ENCODE results near the gene PPP3R1.

The PPP3R1 gene

GRCh38 chr2:68253219-68254068, 1.1 kb upstream of the PPP3R1 start:
- peak; percentile 22 for DNase-seq

GRCh38 chr2:68251855-68252399, 405 bp downstream of the PPP3R1 start:
- DNase-seq = peak; percentile 23

DNA sequence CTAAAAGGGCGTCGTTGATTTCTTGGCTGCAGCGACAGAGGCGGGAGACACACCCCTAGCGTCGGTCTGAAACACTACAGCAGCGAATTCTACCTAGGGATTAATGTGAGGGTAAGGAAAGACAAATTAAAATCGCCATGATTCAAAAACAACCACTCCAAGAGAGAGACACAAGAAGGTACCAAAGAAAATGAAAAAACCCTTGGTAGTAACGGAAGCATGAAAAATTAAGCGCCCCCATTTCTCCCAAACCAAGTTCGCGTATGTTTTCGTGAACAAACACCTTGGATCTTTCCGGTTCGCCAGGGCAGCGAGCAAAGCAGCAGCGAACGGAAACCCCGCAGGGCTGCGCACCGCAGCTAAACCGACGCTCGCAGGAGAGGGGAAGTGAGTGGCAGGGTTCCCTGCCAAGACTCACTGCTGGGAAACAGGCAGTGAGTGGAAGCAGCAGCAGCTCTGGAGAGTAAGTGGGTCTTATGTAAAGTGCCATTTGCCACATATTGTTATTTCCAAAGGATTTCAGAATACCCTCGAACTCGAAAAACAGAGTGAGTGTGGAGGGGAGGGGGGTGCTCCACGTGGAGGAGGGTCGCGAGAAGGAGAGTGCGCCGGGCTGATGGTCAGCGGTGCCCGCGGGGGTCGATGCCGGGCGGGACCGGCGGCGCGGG, 1.0 kb downstream of the PPP3R1 start:
- DNase-seq = peak; percentile 81

GRCh38 chr2:68250652-68251186, 1.6 kb downstream of the PPP3R1 start:
- no peak for DNase-seq

GRCh38 chr2:68250196-68250595, 2.1 kb downstream of the PPP3R1 start:
- peak; percentile 37 for DNase-seq

DNA sequence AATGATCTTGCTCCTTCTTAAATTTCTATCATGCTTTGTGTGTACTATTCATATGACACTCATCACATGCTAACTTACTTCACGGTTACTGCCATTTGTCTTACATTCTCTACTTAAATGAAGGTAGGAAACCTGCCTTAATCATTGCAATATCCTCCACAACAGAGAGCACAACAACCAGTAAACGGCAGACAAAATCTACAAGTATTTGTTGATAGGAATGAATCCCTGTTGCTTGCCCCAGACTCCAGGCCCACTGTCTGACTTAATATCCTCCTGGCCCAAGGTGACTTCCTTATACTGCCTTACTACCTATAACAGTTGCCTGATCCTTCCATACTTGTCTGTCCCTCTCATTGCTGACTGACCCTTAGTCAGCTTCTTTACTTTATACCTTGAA, 3.5 kb downstream of the PPP3R1 start:
- DNase-seq = no peak

DNA sequence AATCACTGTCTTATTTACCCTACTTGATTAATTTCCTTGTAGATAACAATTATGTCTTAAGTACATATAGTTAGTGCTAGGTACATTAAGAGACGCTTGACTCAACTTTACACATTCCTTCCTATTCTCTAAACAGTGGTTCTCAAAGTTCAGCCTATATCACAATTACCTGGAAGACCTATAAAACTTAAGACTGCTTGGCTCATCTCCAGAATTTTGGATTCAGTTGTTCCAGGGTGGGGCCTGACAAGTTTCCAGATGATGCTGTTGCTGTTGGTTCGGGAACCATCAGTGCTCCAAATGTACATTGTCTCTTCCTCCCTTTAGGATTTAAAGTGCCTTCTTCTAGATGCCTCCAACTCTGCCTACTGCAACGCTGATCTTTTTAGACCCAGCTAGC, 4.0 kb downstream of the PPP3R1 start:
- no peak for DNase-seq

- no peak for DNase-seq
These were observed 5.9 kb downstream of the PPP3R1 start for GRCh38 chr2:68246396-68246795.

DNA sequence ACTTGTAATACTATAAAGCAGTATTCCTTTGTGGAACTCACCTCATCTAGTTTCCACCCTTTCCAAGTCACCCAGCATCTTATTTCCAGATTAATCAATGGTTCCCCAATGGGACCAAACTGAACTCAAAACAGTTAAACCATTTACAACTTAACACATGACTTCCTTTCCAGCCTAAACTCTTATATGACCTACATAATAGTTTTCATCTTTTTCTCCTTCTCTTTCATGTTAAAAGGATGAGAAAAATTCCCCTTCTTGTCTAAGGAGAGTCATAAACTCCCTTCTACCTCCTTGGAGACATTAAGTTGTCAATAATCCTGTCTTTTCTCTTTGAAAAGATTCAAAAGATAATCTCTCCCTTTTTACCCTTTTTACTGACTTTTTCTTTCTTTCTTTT, 6.7 kb downstream of the PPP3R1 start:
- DNase-seq = no peak

- no peak for DNase-seq
These were observed 7.3 kb downstream of the PPP3R1 start for GRCh38 chr2:68245066-68245465.

DNA sequence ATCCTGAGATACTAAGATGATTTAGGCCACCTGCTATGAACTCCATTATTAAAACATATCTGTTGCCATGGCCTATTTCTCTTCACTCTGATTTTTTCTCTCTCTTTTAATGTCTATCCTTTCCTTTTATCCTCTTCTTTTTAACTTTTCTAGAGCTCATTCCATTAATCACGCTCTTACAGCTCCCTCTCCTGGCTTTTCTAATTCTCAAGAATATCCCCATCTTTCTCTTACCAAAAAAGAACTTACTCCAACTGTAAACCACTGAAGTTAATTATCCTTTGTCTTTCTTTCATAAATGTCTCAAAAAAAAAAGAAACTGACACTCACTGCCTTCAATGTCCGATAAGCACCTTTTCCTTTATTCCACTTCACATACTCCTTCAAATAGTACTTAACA, 7.9 kb downstream of the PPP3R1 start:
- no peak for DNase-seq

DNA sequence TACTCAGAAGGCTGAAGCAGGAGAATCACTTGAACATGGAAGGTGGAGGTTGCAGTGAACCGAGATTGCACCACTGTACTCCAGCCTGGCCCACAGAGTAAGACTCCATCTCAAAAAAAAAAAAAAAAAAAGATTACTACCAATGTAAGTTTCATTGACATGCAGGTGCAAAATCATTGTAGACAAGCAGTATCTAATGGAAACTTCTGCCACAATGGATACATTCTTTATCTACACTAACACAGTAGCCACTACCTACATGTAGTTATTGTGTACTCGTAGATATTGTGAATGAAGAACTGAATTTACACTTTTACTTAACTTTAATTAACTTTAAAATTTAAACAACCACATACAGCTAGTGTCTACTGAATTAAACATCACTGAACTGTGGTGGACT, 10.6 kb downstream of the PPP3R1 start:
- DNase-seq = no peak

DNA sequence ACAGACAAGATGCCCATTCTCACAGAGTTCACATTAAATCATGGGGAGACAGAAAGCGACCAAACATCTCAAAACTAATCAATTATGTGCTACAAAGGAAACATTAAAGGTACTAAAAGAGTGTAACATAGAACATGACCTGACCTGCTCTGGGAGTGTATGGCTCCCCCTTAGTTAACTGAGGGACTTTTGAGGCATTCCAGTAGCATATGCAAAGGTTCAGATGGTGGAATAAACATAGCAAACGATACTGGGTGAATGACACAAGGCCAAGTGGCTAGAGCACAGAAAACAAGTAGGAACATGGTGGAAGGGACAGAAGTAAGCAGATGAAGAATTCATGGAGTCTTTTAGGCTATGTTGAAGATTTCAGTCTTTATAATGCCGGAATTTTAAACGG, 11.9 kb downstream of the PPP3R1 start:
- no peak for DNase-seq

- no peak for DNase-seq
These were observed 13.1 kb downstream of the PPP3R1 start for GRCh38 chr2:68238955-68239822.

GRCh38 chr2:68237976-68238580, 14.3 kb downstream of the PPP3R1 start:
- no peak for DNase-seq

DNA sequence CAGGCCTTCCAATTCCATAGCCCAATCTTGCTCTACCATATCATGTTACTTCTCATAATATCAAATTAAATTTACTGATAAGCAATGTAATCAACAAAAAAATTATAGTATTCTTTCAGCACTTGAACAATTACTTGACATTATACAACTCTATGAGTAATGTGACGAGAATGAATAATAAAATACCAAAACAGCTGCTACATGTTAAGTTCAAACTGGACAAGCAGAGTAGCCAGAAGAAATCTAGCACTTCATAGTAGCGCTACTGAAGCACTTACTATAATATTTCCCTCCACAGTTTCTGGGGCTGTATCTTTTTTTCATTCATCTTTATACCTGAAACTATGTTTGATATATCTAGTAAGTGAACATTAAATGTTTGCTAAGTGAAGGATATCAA, 14.9 kb downstream of the PPP3R1 start:
- no peak for DNase-seq

- no peak for DNase-seq
These were observed 15.5 kb downstream of the PPP3R1 start for GRCh38 chr2:68236876-68237275.

GRCh38 chr2:68236103-68236734, 16.1 kb downstream of the PPP3R1 start:
- no peak for DNase-seq

GRCh38 chr2:68235090-68235489, 17.2 kb downstream of the PPP3R1 start:
- no peak for DNase-seq

DNA sequence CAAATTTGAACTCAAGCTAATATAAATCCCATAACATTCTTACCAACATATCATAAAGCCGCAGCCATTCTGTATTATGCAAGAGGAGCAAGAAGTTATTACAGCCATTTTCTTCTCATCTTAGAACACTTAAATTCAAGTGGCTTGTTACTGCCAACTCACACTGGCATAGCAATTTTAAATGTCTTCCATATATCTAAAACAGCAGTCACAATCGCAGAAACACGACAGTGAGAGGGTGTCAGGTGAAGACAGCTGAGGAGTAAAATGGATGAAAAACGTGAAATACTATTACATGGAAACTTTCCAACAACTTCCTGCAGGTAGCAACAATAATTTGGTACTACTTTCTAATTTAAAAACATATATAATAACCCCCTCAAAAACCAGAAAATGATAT, 17.9 kb downstream of the PPP3R1 start:
- DNase-seq = no peak

DNA sequence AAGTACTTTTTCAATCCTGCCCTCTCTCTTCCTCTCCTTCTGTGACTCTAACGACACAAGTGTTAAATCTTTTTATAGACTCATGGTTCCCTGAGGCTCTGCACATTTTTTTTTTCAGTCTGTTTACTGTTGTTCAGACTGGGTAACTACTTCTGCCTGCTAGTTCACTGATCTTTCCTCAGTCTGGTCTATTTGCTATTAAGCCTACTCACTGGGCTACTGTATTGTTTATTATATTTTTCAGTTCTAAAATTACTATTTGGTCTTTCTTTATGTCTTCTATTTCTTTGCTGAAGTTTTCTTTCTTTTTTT, 21.3 kb downstream of the PPP3R1 start:
- no peak for DNase-seq
